ENCODE measurements around the gene RS1.

RS1 gene

DNA sequence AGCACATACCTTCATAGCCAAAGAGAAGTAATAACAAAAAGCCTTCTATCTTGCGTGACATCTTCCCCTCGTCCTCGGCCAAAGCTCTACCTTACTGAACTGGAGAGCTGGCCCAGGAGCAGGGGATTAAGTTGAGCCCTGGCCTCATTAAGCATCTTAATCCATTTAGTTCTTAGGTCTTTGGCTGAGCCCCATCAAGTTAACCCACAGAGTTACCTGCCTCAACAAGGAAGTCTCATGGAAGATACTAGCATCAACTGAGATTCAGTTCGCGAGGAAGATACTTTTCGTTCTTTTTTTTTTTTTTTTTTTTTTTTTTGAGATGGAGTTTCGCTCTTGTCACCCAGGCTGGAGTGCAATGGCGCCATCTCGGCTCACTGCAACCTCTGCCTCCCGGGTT lies at the start of gene RS1:
Gene RS1, minus strand, starts transcription at position 101 of the 400 bp plus-strand sequence. Its CDS starts 40 bp downstream, at position 61.
- no peak for DNase-seq

- no peak for DNase-seq
Observed at GRCh38 chrX:18719852-18720251, 47.9 kb upstream of the RS1 start.

DNA sequence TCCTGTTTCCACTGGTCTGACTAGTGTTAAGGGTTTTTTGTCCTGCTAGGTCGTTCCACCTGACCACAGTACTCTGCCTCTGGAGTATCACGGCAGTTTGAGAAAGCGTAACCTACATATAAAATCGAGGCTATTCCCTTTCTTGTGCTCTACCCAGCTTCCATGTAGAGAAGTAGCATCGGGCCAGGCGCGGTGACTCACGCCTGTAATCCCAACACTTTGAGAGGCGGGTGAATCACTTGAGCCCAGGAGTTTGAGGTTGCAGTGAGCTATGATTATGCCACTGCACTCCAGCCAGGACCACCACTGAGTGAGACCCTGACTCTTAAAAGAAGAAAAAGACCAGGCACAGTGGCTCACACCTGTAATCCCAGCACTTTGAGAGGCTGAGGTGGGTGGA lies 43.0 kb upstream of the RS1 start:
- no peak for DNase-seq

DNA sequence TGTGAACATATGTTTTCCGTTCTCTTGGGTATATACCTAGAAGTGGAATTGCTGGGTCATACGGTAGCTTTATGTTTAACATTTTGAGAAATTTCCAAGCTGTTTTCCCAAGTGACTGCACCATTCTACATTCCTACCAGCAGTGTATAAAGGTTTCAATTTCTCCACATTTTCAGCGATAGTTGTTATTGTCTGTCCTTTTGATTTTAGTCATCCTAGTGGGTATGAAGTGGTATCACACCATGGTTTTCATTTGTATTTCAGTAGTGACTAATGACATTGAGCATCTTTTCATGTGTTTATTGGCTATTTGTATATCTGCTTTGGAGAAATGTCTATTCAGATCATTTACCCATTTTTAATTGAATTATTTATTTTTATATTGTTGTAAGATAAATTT lies 37.9 kb upstream of the RS1 start:
- no peak for DNase-seq

DNA sequence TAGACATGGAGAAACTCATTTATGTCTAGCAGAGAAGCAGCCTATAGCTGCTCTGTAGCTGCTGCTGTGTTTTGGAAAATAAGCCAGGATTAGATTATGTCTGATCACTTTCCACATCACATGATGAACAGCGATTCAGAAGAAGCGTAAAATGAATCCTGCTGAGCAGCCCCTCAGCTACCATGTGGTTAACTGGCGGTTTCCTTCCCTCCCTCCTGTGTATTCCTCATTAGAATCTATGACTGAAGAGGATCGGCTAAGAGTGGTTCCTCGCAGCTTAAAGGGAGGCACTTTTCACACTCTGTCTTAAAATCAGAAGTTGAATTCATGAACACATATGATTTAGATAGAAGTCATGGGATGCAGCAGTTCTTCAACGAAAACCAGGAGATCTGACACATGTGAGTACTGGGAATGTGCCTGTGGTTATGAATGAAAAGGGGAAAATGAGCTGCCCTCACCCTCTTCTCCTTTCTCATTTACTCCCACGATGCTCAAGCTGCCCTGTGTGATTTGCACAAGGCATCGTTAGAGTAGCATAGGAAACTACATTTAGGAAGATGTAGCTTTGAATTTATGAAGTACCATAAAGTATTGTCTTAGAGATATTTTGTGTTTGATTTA lies 35.6 kb upstream of the RS1 start, which contains the start of gene PPEF1:
Gene PPEF1, plus strand, starts transcription at position 220 of the 624 bp plus-strand sequence. Its CDS starts 136 bp downstream, at position 356.
- DNase-seq, result peak; percentile 9 to 26 (median 13)

DNA sequence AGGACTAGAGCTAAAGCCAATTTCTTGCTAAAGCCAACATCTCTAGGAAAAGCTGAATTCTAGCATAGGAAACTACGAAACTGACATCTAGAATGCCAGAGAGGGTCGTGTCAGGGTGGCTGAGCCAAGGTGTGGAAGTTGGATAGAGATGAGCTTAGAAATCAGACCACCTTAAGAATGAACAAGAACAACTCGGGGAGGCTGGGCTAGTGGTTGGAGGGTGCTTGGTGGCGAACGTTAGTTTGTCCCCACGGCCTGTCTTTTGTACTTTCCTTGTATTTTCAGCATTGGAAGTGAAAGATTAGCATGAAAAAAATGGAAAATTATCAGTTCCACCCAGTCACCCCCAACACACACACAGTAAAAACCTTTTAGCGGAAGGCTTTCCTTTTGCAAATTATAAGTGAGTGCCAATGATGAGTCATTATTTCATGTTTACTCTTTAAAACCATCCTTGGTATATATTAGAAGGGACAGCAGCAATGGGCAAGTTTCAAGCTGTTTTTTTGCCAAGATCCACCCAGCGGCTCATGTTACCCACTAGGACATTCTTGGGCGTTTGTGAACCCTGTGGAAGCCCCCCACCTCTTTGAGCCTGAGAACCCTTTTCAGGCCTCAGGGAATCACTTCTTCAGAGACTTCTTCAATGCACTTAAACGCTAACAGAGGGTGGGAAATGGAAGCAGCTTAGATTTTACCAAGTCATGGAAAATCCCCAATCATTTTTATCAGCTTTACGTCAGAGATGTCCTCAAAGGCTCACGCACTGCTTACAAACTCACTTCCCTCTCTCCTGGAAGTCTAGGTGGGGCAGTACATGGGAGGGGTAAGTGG lies 30.7 kb upstream of the RS1 start:
- no peak for DNase-seq

DNA sequence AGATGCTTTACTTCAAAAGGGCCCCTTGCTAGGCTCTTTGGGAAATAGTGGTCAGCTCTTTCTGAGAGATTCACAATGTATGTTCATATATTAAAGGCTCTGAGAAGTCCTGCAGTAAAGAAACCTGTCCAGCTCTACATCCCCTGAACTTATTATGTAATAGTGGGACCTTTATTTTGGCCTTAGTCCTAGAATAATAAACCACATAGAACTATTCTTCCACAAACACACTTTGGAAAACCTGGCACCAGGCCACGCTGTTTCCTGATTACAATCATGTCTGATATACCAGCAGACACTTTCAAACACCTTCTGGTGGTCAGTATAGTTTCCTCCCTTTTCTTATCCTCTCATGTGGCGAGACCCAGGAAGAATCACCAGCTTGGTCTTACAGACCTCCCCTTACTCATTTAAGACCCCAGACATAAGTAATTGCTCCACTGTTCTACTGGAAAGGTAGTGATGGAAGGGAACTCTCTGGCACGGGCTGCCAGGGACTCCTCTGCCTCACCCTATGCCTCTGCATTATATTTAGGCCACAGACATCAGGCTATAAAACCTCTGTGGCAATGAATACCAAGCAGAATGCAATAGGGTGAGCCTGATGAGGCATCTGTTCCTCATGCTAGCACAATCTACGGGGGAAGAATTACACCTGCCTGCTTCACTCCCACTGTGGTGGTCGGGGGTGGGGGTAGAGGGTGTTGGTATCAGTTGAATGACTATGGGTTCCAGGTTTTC lies 29.9 kb upstream of the RS1 start:
- DNase-seq, result no peak

DNA sequence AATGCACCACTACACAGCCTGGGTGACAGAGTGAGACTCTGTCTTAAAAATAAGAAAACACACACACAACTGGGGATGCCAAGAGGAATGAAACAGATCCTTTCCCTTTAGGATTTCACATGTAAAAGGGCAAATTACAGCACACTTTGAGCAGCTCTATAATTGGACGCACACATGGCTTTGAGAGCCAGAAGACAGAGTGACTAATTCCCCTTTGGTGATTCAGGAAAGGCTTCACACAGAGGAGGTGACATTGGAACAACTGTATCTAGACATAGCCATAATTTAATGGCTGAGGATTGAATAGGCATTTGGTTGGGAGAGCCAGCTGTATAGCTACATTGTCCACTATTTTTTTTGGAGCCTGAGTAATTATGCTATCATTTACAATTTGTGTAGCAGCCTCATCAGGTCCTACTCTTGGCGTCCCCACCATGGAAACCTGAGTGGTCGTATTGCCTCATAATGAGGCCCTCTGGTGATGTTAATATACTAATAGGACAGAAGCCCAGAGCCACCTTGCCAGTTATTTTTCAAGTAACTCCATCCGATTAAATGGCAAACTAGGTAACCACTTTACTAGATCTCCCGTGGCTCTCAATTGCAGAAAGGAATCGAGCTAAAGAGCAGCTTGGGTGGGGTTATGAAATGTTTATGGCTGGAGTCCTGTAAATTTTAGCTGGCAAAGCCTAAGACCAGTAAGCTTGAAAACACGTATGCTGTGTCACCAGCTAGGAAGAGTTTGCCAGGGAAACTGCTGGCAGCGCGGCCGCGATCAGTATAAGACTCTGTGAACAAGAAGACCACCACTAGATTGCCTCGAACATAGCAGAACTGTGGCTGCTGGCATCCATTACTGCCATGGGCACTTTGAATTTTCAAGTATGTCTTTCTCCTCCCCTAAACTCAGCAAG lies 27.1 kb upstream of the RS1 start:
- DNase-seq, result no peak

DNA sequence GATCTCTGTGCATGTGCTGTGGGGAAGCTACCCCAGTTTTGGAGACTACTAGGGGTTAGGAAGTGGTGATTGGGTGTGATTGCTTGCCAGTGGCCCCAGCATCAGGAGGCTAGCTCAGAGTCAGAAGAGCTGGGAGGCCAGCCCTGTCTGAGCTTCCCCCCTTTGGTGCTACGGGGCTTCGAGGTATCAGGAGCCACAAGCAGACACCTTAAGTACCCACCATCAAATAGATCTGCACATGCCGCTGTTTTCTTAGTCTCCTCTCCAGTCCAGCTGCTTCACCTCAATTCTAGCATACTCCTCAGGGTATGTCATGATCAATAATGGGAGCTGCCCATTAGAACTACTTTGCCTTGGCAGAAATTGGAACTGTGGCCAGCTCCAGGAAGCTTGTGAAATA lies 24.7 kb upstream of the RS1 start:
- DNase-seq, result no peak

GRCh38 chrX:18692541-18692940 lies 20.6 kb upstream of the RS1 start:
- DNase-seq, result no peak

- no peak for DNase-seq
Observed at GRCh38 chrX:18691431-18691830, 19.5 kb upstream of the RS1 start.

DNA sequence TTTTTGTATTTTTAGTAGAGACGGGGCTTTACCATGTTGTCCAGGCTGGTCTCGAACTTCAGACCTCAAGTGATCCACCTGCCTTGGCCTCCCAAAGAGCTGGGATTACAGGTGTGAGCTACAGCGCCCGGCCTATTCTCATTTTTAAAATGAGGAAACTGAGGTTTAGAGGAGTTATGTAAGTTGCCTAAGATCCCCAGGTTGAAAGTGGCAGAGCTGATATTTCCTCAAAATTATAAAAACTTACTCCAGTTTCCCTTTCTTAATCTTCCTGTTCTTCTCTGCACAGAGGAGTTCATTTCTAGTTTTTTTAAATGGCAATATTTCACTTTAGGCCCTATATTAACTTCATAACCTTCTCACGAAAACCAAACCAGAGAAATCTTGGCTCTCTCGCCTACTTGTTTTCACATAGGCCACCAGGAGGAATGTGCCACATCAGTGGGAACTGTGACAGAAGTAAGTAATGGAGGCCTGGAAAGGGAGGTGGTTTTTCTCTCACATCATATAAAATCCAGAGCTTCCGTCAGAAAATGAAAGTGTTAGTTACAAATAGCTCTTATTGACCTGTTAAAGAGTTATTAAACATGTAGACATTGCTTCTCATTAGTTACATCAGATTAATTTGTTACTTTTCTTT lies 16.1 kb upstream of the RS1 start:
- peak; percentile 35 to 58 (median 39) for DNase-seq

DNA sequence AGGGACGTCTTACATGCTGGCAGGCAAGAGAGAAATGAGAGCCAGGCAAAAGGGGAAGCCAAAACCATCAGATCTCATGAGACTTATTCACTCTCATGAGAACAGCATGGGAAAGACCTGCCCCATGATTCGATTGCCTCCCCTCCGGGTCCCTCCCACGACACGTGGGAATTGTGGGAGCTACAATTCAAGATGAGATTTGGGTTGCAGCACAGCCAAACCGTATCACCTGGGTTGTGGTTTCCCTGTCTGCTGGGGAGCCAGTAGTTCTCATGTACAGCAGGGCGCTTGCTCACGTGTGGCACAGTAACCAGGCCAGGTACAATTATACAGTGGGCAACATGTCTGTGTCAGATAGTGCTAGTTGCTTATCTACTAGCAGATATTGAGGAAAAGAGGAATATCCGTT lies 11.1 kb upstream of the RS1 start:
- peak; percentile 38 to 43 (median 41) for DNase-seq

DNA sequence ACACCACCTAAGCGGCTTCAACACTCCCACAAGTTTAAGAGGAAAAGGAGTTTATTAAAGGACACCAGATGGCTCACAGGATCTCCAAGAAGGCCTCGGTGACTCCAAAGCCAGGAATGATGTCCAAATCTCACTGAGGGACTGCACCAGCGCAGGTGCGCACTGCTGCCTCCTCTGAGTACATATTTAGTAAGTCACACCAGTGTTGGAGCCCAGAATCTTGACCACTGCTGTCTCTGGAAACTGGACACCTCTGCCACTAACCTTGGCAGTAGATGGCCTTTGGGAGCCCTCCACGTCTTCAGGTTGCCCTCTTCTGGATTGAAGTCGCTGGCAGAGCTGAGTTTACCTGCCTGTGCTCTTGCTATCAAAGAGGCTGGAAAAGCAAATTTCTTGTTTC lies 10.1 kb upstream of the RS1 start:
- no peak for DNase-seq

- DNase-seq, result peak; percentile 46 to 70 (median 60)
Observed at GRCh38 chrX:18677161-18677869, 5.4 kb upstream of the RS1 start.

DNA sequence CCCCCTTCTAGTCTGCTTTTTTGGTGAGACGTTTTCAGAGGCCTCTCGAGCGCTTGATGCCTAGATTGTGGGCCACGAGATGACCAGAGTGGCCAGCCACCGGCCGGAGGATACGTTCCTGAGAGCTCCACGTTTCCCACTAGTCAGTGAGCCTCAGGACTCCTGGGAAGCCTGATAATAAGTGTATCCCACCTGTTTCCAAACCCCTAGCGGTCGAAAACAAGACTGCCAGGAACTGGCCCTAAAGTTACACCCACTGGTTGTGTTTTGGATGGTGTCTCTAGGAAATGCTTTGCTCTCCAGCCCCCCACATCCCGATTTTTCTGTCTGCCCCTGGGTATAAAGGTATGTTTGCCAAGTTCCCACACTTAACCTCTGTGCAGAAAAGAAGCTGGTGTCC lies 4.6 kb upstream of the RS1 start:
- no peak for DNase-seq

GRCh38 chrX:18676050-18676449 lies 4.1 kb upstream of the RS1 start:
- DNase-seq, result no peak

GRCh38 chrX:18674788-18675735 lies 3.2 kb upstream of the RS1 start:
- peak; percentile 85 to 87 (median 87) for DNase-seq

DNA sequence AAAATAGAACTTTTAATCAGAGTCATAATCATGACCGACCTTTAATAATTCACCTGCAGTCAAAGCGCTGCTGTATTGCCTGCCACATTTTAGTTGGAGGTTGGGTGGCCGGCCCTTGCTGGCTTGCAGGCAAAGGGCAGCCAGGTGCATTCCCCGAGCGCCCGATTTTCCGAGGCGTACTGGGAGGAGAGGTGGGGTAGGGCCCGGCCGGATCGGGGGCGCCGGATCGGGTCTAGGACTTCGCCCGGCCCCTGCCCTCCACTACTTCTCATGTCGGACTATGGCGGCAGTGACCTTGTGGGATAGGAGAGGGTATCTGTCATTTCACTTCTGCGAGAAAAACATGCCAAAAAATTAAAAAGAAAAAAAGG lies 2.5 kb upstream of the RS1 start:
- no peak for DNase-seq
